Esophagus mucosa (tissue), 1 donor: ENCODE measurements around the gene ZNF761. TPM values are rescaled to one million over a fixed set of nuclear protein-coding genes. Genes with fewer than 3 reads are reported as not detected.

Experiments used
- total RNA-seq: library from RNA; stranded (reverse); gene quantifications from one replicate; pipeline ENCODE4 v1.2.4, GENCODE V29; 2023
- donor health status: DM: yes; HTN: yes; CAD: no.

ZNF761 gene
- total RNA-seq, 1 donor from 2014 or later = 4.5 TPM

Other genes with a start within 250 kb of the ZNF761 start
- 0.56 TPM for gene ZNF665, start 238.6 kb upstream of the ZNF761 start, total RNA-seq
- gene ZNF677, start 177.1 kb upstream of the ZNF761 start, total RNA-seq = 2.2 TPM
- not detected for gene VN1R2, start 173.7 kb upstream of the ZNF761 start, total RNA-seq
- gene VN1R4, start 164.3 kb upstream of the ZNF761 start, total RNA-seq = not detected
- gene ZNF845, start 98.2 kb upstream of the ZNF761 start, total RNA-seq = 3.5 TPM
- gene ZNF525, start 66.3 kb upstream of the ZNF761 start, total RNA-seq = 6.6 TPM
- 5.3 TPM for gene ZNF765, start 36.8 kb upstream of the ZNF761 start, total RNA-seq
- gene ZNF813, start 35.7 kb downstream of the ZNF761 start, total RNA-seq = 1.9 TPM
- gene ZNF331, start 106.2 kb downstream of the ZNF761 start, total RNA-seq = 4.6 TPM
- gene DPRX, start 200.0 kb downstream of the ZNF761 start, total RNA-seq = not detected